Mucosa of stomach (tissue), 1 donor: ENCODE results near the gene STX18.

ENCODE experiments used
- H3K27me3 ChIP-seq: one replicate; pipeline ENCODE4 v1.7.0; 2013; ENCODE audit warnings: mild to moderate bottlenecking, low read length; ENCODE audit not compliant: control insufficient read depth, insufficient read depth
- H3K36me3 ChIP-seq: one replicate; pipeline ENCODE4 v1.7.0; 2013; ENCODE audit warnings: low read length; ENCODE audit not compliant: control insufficient read depth, insufficient read depth
- H3K4me1 ChIP-seq: one replicate; pipeline ENCODE4 v1.7.0; 2013; ENCODE audit warnings: mild to moderate bottlenecking, low read length; ENCODE audit not compliant: control insufficient read depth, insufficient read depth
- H3K4me3 ChIP-seq: one replicate; pipeline ENCODE4 v1.7.0; 2013; ENCODE audit warnings: low read length
- H3K9ac ChIP-seq: one replicate; pipeline ENCODE4 v1.7.0; 2013; ENCODE audit warnings: mild to moderate bottlenecking, low read length, moderate library complexity
- H3K9me3 ChIP-seq: one replicate; pipeline ENCODE4 v1.7.0; 2013; ENCODE audit warnings: mild to moderate bottlenecking, low read length, moderate library complexity; ENCODE audit not compliant: control insufficient read depth
- donor health status: Pancreatic carcinoma.

STX18 gene

DNA sequence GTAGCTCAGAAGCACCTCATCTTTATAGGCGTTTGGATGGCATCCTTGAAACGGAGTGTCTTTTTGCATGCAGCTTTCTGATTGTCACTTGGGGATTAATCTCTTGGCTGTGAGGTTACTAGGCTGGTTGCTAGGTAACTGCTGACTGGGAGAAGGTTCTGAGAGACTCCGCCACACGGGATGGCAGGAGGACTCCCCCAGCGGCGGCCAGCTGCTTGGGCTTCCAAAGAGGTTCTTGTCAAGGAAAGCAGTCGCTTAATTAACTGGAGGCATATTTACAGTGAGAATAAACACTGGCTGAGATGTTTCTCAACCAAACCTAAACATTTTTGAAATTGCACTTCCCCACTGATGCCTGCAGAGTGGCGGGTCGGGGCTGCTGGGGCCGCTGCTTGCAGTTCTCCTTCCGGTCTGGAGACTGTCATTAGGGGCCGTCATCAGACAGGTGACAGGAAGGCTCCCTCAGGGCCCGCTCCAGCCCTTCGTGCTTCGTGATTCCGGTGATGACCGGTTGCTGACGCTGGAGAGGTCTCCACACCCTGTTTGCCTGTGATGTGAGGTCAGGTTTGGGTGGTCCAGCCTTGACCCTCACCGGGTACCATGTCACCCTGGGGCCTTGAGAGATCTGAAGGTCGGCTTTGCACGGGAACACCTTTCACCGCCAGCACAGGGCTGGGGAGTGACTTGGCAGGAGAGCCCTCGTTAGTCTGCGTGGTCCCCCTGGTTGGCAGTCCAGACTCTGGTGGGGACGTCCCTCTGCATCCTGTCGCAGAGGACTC is 145.8 kb downstream of the STX18 start:
- Histone ChIP-seq H3K9ac (peak overlapping the region; percentile 8), H3K4me1 (no peaks in the 10 kb centered on the region)

DNA sequence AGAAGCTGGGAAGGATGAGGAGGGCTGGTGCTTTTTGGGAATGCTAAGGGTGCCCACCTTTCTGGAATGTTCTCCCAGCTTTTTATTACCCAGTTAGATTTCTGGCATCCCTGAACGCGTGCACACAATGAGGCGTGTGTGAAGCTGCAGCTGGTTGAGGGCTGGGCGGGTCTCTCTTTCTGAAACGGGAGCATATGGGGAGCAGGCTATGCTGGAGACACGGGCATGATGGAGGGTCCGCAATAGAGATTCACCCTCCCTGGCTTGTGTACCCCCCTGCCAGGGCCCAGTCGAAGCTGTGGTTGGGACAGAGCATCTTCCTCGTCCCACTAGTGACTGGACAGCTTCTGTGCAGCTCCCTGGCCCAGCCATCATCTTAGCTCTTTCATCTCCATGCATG is 146.5 kb downstream of the STX18 start:
- Histone ChIP-seq H3K27me3 (peaks cover 34% of the 10 kb centered on the region), H3K9ac (no peak overlapping the region), H3K36me3 (no peaks in the 10 kb centered on the region), H3K9me3 (no peaks in the 10 kb centered on the region), H3K4me3 (no peak overlapping the region), H3K4me1 (no peaks in the 10 kb centered on the region)

More for the DNA sequence above, 145.8 kb downstream of the STX18 start:
- peaks cover 31% of the 10 kb centered on the region for H3K27me3 ChIP-seq
- H3K36me3 ChIP-seq: no peaks in the 10 kb centered on the region
- H3K9me3 ChIP-seq: no peaks in the 10 kb centered on the region
- no peak overlapping the region for H3K4me3 ChIP-seq

DNA sequence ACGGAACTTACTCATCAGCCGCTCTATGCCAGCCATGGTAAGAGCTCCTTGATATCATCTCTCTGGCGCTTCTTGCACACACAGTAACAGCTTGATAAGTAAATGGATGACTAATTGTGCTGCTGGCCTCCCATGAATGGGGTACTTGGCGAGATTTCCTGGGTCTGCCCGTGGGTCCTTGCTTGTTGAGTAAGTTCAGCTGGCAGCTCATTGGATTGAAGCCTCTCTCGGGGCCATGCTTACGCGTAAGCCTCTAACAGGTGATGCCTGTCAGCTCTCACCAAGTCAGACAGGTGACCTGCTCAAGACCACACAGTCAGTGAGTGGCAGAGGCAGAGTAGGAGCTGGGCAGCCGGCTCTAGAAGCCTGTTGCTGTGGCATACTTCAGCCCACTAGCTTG is 147.2 kb downstream of the STX18 start:
- Histone ChIP-seq H3K36me3 (no peaks in the 10 kb centered on the region), H3K9ac (no peak overlapping the region), H3K4me3 (no peak overlapping the region), H3K9me3 (no peaks in the 10 kb centered on the region), H3K27me3 (peaks cover 41% of the 10 kb centered on the region), H3K4me1 (no peaks in the 10 kb centered on the region)

DNA sequence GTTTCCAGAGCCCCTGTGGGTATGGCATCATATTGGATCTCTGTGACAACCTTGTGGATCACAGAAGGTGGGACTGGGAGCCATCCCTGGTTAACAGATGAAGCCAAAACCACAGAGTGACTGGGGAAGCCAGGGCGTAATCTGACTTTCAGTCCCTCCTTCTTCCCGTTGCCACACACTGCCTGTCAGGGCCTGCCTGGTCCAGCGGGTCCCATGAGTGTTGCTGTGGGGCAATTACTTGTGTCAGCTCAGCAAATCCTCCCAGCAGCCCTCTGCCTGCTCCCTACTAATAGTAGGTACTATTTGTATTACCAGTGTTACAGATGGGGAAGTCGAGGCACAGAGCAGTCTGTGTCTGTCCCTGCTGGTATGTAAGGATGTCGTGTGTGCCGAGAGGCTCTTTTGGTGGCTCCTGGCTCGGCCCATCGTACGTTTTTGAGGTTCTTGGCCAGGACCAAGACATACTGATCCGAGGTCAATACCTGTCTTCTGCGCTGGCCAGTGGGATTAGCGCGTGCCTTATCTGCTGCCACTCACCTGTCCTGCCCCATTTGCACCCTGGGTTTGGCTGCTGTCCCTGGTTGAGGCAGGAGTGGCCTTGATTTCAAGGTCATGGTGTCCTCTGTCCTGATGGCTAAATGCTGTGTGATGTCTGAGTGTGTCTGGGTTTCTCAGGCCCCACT is 149.2 kb downstream of the STX18 start:
- no peak overlapping the region for H3K4me3 ChIP-seq
- H3K36me3 ChIP-seq: no peaks in the 10 kb centered on the region
- H3K27me3 ChIP-seq: peaks cover 58% of the 10 kb centered on the region
- H3K9me3 ChIP-seq: no peaks in the 10 kb centered on the region
- peaks cover 7% of the 10 kb centered on the region for H3K4me1 ChIP-seq
- H3K9ac ChIP-seq: no peak overlapping the region

DNA sequence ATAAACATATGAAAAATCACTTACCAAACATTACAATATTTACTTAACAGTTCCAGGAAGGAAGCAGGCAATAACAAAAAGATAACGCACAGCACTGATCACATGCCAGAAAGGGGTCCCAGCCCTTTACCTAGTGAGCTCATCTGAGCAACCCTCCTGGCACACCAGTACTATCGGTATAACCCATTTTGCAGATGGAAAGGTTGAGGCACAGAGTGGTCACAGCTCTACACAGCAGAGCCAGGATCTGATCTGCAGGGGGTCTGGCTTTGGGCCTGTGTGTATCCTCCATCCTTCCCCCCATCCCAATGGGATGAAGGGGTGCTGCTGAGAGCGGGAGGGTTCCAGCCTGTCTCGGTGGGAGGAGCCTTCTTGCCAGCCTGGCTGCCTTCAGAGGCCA is 150.0 kb downstream of the STX18 start:
- Histone ChIP-seq H3K4me3 (no peak overlapping the region), H3K27me3 (peaks cover 66% of the 10 kb centered on the region), H3K9me3 (no peaks in the 10 kb centered on the region), H3K9ac (no peak overlapping the region), H3K36me3 (no peaks in the 10 kb centered on the region), H3K4me1 (peaks cover 7% of the 10 kb centered on the region)

DNA sequence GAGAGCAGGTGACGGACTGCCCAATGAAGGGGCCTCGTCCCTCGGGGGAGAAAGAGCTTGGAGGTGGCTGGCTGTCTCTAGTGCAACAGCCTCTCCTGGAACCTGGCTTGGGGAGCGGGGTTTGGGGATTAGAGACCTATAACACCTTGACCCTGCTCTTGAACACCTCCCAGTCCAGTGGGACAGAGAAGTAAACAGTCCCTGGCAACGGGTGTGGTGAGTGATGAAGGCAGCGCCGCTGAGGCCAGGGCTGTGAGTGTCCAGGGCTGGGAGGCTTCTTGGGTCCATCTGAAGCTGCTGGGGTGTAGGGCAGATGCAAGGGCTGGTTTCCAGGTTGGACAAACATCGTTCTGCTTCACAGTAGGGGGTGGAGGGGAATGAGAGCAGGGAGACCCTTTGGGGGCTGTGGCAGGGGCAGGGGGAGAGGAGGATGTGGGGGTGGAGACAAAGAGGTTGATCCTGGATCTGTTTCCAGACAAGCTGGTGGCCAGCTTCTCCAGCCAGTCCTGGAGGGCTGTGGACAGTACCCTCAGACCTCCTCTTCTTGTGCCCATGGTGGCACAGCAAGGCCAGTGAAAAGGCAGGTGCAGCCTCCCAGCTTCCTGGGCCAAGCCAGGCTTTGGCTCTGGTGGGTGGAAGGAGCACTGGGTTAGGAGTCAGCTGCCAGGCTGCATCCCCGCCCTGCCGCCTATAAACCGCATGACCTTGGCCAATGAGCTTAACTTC is 151.2 kb downstream of the STX18 start:
- H3K4me3 ChIP-seq: no peak overlapping the region
- no peak overlapping the region for H3K9ac ChIP-seq
- no peaks in the 10 kb centered on the region for H3K9me3 ChIP-seq
- H3K27me3 ChIP-seq: peaks cover 71% of the 10 kb centered on the region
- H3K4me1 ChIP-seq: peaks cover 14% of the 10 kb centered on the region
- H3K36me3 ChIP-seq: no peaks in the 10 kb centered on the region

DNA sequence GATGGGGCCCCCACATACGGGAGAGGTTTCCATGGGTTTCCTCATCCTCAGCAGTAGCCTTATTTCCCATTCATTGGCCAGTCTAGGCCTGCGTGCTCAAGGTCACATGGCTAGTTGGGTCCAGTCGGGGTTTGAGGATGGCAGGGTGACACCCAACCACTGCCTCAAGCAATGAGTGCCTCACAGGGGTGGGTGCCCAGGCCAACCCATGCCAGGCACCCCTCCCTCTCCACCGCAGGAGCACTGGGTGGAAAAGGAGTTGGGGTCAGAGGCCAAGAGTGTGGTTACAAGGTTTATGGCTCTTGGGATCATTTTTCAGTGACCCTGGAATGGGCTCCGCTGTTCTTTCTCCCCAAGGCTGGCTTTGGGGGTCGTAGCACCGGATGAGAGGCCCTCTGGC is 151.8 kb downstream of the STX18 start:
- H3K9me3 ChIP-seq: no peaks in the 10 kb centered on the region
- H3K9ac ChIP-seq: no peak overlapping the region
- no peak overlapping the region for H3K4me3 ChIP-seq
- peaks cover 14% of the 10 kb centered on the region for H3K4me1 ChIP-seq
- peaks cover 76% of the 10 kb centered on the region for H3K27me3 ChIP-seq
- no peaks in the 10 kb centered on the region for H3K36me3 ChIP-seq

DNA sequence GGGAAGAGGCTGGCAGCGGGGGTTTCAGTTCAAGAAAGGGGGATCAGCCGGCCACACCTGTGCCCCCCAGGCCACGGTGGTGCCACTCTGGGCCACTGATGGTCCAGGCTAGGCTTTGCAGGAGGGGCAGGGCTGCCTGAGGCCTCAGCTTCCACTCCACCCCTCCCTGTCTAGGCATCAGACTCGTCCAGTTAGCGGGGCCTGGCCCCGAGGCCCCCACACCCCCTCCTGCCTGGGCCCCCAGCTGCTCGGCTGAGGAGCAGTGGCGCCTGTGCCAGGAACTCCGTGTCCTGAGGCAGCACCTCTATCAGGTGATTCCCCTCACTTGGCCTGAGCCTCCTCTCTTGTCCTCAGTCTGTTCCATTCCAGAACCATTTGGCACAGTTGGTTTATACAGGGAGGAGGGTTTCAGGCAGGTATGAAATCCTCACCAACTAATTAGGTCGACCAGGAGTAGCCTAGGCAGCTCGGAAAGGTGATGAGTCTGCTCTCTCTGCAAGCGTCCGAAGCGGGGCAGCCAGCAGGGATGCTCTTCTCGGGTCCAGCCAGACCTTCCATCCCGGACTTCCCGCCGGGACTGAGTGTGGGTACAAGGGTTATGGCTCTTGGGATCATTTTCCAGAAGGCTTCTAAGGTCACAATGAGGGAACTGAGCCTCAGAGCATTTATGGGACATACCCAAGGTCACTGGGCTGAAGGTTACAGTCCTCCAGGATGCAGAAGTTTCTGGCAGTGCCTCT is 152.8 kb downstream of the STX18 start:
- H3K4me3 ChIP-seq: no peak overlapping the region
- H3K9ac ChIP-seq: no peak overlapping the region
- no peaks in the 10 kb centered on the region for H3K36me3 ChIP-seq
- peaks cover 76% of the 10 kb centered on the region for H3K27me3 ChIP-seq
- H3K9me3 ChIP-seq: no peaks in the 10 kb centered on the region
- peaks cover 14% of the 10 kb centered on the region for H3K4me1 ChIP-seq

DNA sequence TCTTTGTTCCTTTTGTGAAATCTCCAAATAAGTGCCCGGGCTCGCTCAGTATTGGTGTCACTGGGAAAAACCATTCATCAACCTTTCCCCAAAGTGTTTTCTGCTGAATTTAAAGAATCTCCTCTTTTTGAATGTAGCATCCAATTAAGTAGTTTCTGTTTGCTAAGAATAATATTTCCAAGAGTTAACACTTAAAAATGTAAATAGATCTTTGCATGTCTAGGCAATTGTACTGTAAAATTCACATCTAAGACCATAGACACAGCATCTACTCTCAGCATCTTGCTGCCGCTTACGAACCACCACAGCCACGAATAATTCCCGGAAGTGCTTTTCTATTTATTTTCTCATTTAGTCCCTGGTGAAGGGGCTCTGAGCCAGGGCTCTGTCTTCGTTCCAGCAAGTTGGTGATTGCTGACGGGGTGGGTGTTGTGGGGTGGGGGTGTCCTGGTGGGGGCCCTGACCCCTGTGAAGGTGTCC is 153.5 kb downstream of the STX18 start:
- Histone ChIP-seq H3K27me3 (peaks cover 74% of the 10 kb centered on the region), H3K9me3 (no peaks in the 10 kb centered on the region), H3K9ac (no peak overlapping the region), H3K36me3 (no peaks in the 10 kb centered on the region), H3K4me1 (peaks cover 14% of the 10 kb centered on the region), H3K4me3 (no peak overlapping the region)

DNA sequence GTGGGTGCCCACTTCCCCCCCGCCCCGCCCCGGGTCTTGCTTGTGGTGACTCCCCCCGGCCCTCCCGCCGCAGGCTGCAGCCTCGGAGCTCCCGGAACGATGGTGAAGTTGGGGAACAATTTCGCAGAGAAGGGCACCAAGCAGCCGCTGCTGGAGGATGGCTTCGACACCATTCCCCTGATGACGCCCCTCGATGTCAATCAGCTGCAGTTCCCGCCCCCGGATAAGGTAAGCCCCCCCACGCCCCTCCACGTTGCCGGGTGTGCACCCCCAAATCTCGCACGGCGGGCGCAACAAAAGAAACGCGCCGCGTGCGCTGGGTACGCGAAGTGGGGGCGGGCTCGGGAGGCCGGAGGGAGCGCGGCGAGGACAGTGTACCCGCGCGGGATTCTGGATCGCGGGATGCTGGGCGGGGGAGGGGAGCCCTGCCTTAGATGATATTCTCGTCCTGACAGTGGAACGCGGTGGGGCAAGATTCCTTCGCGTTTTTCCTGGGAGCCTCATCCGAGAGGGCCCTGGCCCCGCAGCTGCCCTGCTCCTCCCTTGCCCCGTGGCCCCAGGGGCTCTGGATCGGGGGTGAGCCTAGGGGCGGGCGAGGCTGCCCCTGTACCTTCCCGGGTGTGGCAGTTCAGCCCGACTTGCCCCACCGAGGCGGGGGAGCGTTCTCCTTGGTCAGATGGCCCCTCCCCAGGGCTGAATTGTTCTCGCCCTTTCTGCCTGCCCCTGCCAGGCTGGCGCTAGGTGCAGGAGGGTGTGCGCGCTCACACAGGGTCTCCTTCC is 154.1 kb downstream of the STX18 start:
- Histone ChIP-seq H3K9ac (no peak overlapping the region), H3K27me3 (peaks cover 69% of the 10 kb centered on the region), H3K4me1 (peaks cover 14% of the 10 kb centered on the region), H3K4me3 (no peak overlapping the region), H3K36me3 (no peaks in the 10 kb centered on the region), H3K9me3 (no peaks in the 10 kb centered on the region)

DNA sequence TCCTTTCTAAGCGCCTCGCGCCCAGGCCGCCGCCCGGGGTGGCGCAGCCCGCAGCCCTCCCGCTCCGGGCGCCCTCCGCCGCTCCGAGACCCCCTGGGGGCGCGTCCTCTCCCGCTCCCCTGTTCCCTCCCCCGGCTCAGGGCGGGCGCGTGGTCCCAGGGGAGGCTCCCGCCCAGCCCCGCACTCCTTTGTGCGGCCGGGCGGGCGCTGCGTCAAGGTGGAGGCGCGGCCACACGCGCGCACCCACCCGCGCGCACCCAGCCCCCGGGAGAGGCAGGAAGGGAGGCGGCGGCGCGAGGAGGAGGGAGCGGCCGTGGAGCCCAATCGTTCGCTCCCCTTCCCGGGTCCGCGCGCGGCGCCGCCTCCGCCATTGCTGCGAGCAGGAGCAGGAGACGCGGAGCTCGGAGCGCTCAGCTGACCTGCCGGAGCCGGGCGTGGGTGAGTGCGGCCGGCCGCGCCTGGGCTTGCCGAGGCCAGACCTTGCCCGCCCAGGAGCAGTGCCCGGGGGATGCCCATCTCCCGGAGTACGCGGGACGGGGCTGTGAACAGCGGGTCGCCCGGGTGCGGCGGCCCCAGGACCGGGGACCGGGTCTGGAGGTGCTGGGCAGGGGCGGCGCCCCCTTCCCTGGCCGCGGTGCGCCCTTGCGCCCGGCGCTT is 155.0 kb downstream of the STX18 start, which contains the start of gene NSG1:
Gene NSG1 (plus strand): TSS at position 367 of the 657 bp plus-strand sequence. CDS start 528 bp downstream, outside the sequence.
- no peaks in the 10 kb centered on the region for H3K36me3 ChIP-seq
- H3K27me3 ChIP-seq: peaks cover 74% of the 10 kb centered on the region
- H3K4me1 ChIP-seq: peaks cover 14% of the 10 kb centered on the region
- H3K9me3 ChIP-seq: no peaks in the 10 kb centered on the region
- H3K9ac ChIP-seq: no peak within 1 kb of the TSS
- H3K4me3 ChIP-seq: no peak within 1 kb of the TSS
